Fibroblast of villous mesenchyme (primary cell): Measurements from ENCODE around the gene PABPN1L. TPM values are rescaled to one million over a fixed set of nuclear protein-coding genes. Genes with fewer than 3 reads are reported as not detected.
"Not testable (repeated sequence)": the region's sequence is repeated elsewhere in the genome, so short reads cannot be mapped to it uniquely, and the experiment has no call there.

ENCODE experiments used
- DNase-seq: peaks from one replicate; pipeline ENCODE4 v3.0.0-alpha.2; 2010; ENCODE audit warnings: low read depth
- H3K4me3 ChIP-seq: 2 replicates; pipeline ENCODE4 v1.5.1; 2011; ENCODE audit warnings: low read depth, mild to moderate bottlenecking, low read length
- CTCF ChIP-seq: IDR thresholded peaks from 2 replicates; pipeline ENCODE4 v1.5.1; 2012; ENCODE audit warnings: low read depth, mild to moderate bottlenecking, low read length; ENCODE audit not compliant: insufficient read depth
- total RNA-seq: library from RNA; depleted of rRNA; stranded (reverse); fragments of >200 nt; gene quantifications from 2 replicates; pipeline ENCODE4 v1.2.3, GENCODE V29; 2012

The PABPN1L gene
- total RNA-seq, 1 donor = not detected

- no peak for DNase-seq
- H3K4me3 ChIP-seq = no peak overlapping the region
- no peak for TF ChIP-seq CTCF
Observed at GRCh38 chr16:88900662-88901052, 34.2 kb upstream of the PABPN1L start.

GRCh38 chr16:88899901-88900661 is 33.6 kb upstream of the PABPN1L start:
- TF ChIP-seq CTCF = no peak
- no peak overlapping the region for H3K4me3 ChIP-seq
- DNase-seq = no peak

- no peak overlapping the region for H3K4me3 ChIP-seq
- no peak for TF ChIP-seq CTCF
- no peak for DNase-seq
Observed at GRCh38 chr16:88897696-88898425, 31.4 kb upstream of the PABPN1L start.

- no peak overlapping the region for H3K4me3 ChIP-seq
- DNase-seq = no peak
- no peak for TF ChIP-seq CTCF
Observed at GRCh38 chr16:88896238-88897070, 30.0 kb upstream of the PABPN1L start.

- TF ChIP-seq CTCF = no peak
- no peak overlapping the region for H3K4me3 ChIP-seq
- DNase-seq = no peak
Observed at GRCh38 chr16:88895335-88895734, 28.9 kb upstream of the PABPN1L start.

GRCh38 chr16:88894681-88895300 is 28.3 kb upstream of the PABPN1L start:
- DNase-seq = no peak
- TF ChIP-seq CTCF = no peak
- no peak overlapping the region for H3K4me3 ChIP-seq

GRCh38 chr16:88894266-88894665 is 27.8 kb upstream of the PABPN1L start:
- DNase-seq = not testable (repeated sequence)

More at GRCh38 chr16:88894266-88894665, 27.8 kb upstream of the PABPN1L start:
- H3K4me3 ChIP-seq = not testable (repeated sequence)
